HepG2 (cell line): ENCODE data around the gene BACH2. TPM values are rescaled to one million over a fixed set of nuclear protein-coding genes. Genes with fewer than 3 reads are reported as not detected.

Source experiments
- ATAC-seq: fragments of 200-7000 bp; cut with Tn5 transposase; 3 replicates; pipeline ENCODE4 v1.9.1; 2020; ENCODE audit warnings: mild to moderate bottlenecking, moderate library complexity
- BruUV-seq: library from RNA; stranded (reverse); fragments of 400-500 nt; replicated peaks from 2 replicates; lab custom pipeline; 2021; lab: Mats Ljungman, UMichigan
- CTCF ChIA-PET: fragments of 300-600 bp; formaldehyde crosslinking; extraction: SDS; loops from one replicate; lab custom pipeline; 2021; ENCODE audit warnings: low total read pairs, inconsistent platforms, low intra/inter-chr PET ratio; lab: Yijun Ruan, JAX
- POLR2A ChIA-PET: fragments of 350-600 bp; sonication (Branson Sonifier 250); formaldehyde crosslinking; loops from one replicate; lab custom pipeline; 2020; ENCODE audit warnings: antibody characterized with exemption, inconsistent platforms; lab: Yijun Ruan, JAX
- DNase-seq: peaks from one replicate; pipeline ENCODE4 v3.0.0-alpha.2; 2015; ENCODE audit warnings: low spot score
- FAIRE-seq: peaks from 3 replicates; lab custom pipeline; 2011; peaks lifted over from hg19 to GRCh38; lab: Jason Lieb, UNC
- H2AFZ ChIP-seq: one replicate; pipeline ENCODE4 v1.6.1; 2011; ENCODE audit warnings: low read length, inconsistent platforms
- H3K27ac ChIP-seq: fragments of 300-600 bp; 3 replicates; pipeline ENCODE4 v1.8.0; 2011; ENCODE audit warnings: mixed run types, mild to moderate bottlenecking, mixed read lengths, low read length, inconsistent platforms; ENCODE audit not compliant: insufficient read depth; ENCODE audit errors: extremely low read length
- H3K27me3 ChIP-seq, 2 experiments: fragments of 200-600 bp in 1 of 2; 2 replicates in 1 of 2; 3 replicates in 1 of 2; pipeline versions ENCODE4 v1.6.0 to v1.8.0; 2011; ENCODE audit warnings: low read length in 2 of 2, mild to moderate bottlenecking in 2 of 2, moderate library complexity in 2 of 2, inconsistent platforms in 1 of 2; ENCODE audit not compliant: insufficient read depth in 2 of 2, control insufficient read depth in 1 of 2
- H3K36me3 ChIP-seq, 2 experiments: fragments of 200-600 bp in 1 of 2; replicated peaks in 1 of 2; 2 replicates in 1 of 2; 3 replicates in 1 of 2; pipeline versions ENCODE4 v1.5.1 to v1.8.0; 2011; ENCODE audit warnings: low read length in 2 of 2, inconsistent platforms in 1 of 2; ENCODE audit not compliant: insufficient read depth in 2 of 2, control insufficient read depth in 1 of 2
- H3K4me1 ChIP-seq: 2 replicates; pipeline ENCODE4 v1.5.1; 2012; ENCODE audit warnings: low read length, inconsistent platforms; ENCODE audit not compliant: insufficient read depth
- H3K4me2 ChIP-seq: 2 replicates; pipeline ENCODE4 v1.6.0; 2011; ENCODE audit warnings: low read depth, low read length, inconsistent platforms
- H3K4me3 ChIP-seq, 3 experiments: fragments of 200-600 bp in 1 of 3; sonication (generic), shearing (Covaris generic) in 1 of 3; replicated peaks in 1 of 3; 2 replicates each; pipeline ENCODE4 v1.5.1; 2011 to 2016; ENCODE audit warnings: low read length in 3 of 3, inconsistent platforms in 2 of 3, low read depth in 2 of 3, mild to moderate bottlenecking in 2 of 3, control low read depth in 1 of 3, mixed read lengths in 1 of 3; ENCODE audit not compliant: insufficient read depth in 1 of 3
- H3K79me2 ChIP-seq: one replicate; pipeline ENCODE4 v1.6.1; 2011; ENCODE audit warnings: low read length, inconsistent platforms; ENCODE audit not compliant: insufficient read depth
- H3K9ac ChIP-seq: 2 replicates; pipeline ENCODE4 v1.6.0; 2011; ENCODE audit warnings: mild to moderate bottlenecking, low read depth, low read length, inconsistent platforms; ENCODE audit not compliant: insufficient read depth
- H3K9me3 ChIP-seq: 2 replicates; pipeline ENCODE4 v1.5.1; 2012; ENCODE audit warnings: mild to moderate bottlenecking, low read length
- H4K20me1 ChIP-seq: 2 replicates; pipeline ENCODE4 v1.6.0; 2011; ENCODE audit warnings: inconsistent platforms, mild to moderate bottlenecking, low read length, moderate library complexity; ENCODE audit not compliant: insufficient read depth
- HMG20A ChIP-seq: IDR thresholded peaks from 2 replicates; pipeline ENCODE4 v1.6.1; 2016; ENCODE audit warnings: borderline replicate concordance
- NFKBIZ ChIP-seq: IDR thresholded peaks from 2 replicates; pipeline ENCODE4 v1.6.1; 2018; ENCODE audit warnings: missing genetic modification reagents, missing compliant biosample characterization
- SAFB2 ChIP-seq: sonication (generic); formaldehyde crosslinking; IDR thresholded peaks from 2 replicates; pipeline ENCODE4 v1.5.1; 2020; ENCODE audit warnings: missing genetic modification reagents, low read depth, mild to moderate bottlenecking, borderline replicate concordance
- SMYD3 ChIP-seq: sonication (generic); formaldehyde crosslinking; IDR thresholded peaks from 2 replicates; pipeline ENCODE4 v1.8.1; 2023; ENCODE audit warnings: mild to moderate bottlenecking, missing genetic modification reagents
- ZNF343 ChIP-seq: sonication (generic); formaldehyde crosslinking; IDR thresholded peaks from 2 replicates; pipeline ENCODE4 v1.4.0; 2020; ENCODE audit warnings: mild to moderate bottlenecking, missing genetic modification reagents
- ZNF644 ChIP-seq: IDR thresholded peaks from 2 replicates; pipeline ENCODE4 v1.6.1; 2016; ENCODE audit warnings: low read depth
- WGBS: methylation state at CpG from one replicate; pipeline ENCODE4 v1.1.6; 2017; ENCODE audit warnings: low lambda C conversion rate; 5-methylcytosine and 5-hydroxymethylcytosine counted together
- in situ Hi-C: cut with HindIII; loops from 2 replicates; pipeline ENCODE4 v1.10.0; 2017; ENCODE audit warnings: low pct_unique_long_range_greater_than_20kb; ENCODE audit not compliant: extremely low pct_ligation_motif_present
- intact Hi-C: fragments of 100-400 bp; cut with micrococcal nuclease; formaldehyde crosslinking; loops from one replicate; pipeline ENCODE4 v1.10.0; 2022; ENCODE audit not compliant: unreplicated experiment
- polyA plus RNA-seq, 8 experiments: library from polyadenylated mRNA; depleted of rRNA in 3 of 8; stranded (reverse) in 7 of 8; unstranded in 1 of 8; fragments of >200 nt; fragmentation: Illumina TruSeq in 4 of 8; extraction: Trizol in 4 of 8; gene quantifications; 2 replicates each; pipeline versions ENCODE4 v1.2.1 to v1.2.3, GENCODE V29; 2011 to 2016; ENCODE audit warnings: low read depth in 4 of 8, missing spikeins in 1 of 8, mixed read lengths in 1 of 8; ENCODE audit not compliant: insufficient read depth in 1 of 8
- total RNA-seq, 5 experiments: library from RNA; depleted of rRNA; stranded (reverse); fragments of >200 nt; fragmentation: Illumina TruSeq; extraction: Trizol; gene quantifications; 2 replicates each; pipeline ENCODE4 v1.2.3, GENCODE V29; 2016; ENCODE audit warnings: low read depth in 1 of 5
- TF ChIP-seq, protein P1 (sequence below): sonication (generic); formaldehyde crosslinking; IDR thresholded peaks from 2 replicates; pipeline ENCODE4 v1.5.0; 2020; ENCODE audit warnings: missing genetic modification reagents
- TF ChIP-seq, protein P2 (sequence below): sonication (generic); formaldehyde crosslinking; IDR thresholded peaks from 2 replicates; pipeline ENCODE4 v1.4.0; 2020; ENCODE audit warnings: missing genetic modification reagents

Gene BACH2
- total and polyA plus RNA-seq, 2 of the 13 experiments (the other 11 are each of a cell fraction or from before 2014, with no cell fraction given), result 0.01 TPM; not detected in 1

DNA sequence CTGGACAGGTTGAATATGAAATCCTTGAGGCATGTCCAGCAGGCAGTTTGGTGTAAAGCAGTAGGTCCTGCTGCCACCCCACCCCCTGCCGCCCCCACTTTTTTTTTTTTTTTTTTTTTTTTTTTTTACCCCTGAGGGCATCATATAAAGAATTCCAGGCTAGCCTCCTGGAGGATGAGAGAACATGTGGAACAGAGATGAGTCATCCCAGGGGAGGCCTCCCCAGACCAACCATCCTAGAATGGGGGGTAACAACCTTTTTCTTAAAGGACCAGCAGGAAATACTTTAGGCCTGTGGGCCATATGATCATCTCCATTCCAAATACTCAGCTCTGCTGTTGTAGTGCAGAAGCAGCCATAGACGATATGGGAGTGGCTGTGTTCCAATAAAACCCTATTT, 231.5 kb downstream of the BACH2 start (continued):
- no peak for TF ChIP-seq ZNF644 (CRISPR knock-in tag)

DNA sequence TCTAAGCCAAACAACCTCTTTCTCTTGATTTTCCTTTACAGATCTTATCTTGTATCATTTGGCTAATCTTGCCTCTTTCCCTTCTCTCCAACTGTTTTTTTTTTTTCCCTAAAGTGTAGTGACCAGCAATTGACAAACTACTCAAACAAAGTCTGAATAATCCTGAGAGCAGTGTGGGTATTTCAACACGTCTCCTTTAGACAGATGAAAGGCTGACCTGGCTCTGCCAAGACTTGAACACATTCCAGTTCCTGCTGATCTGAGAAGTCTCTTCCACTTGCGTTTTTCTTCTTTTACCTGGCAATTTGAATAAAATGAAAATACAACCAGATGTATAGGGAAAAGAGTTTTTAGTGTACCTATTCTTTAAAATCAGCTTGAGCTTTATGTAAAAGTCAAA, 234.0 kb downstream of the BACH2 start:
- H3K9me3 ChIP-seq, result no peaks in the 10 kb centered on the region
- no peaks in the 10 kb centered on the region for H3K4me1 ChIP-seq
- no peak for FAIRE-seq
- H3K4me3 ChIP-seq, result no peak overlapping the region
- H3K36me3 ChIP-seq, result no peaks in the 10 kb centered on the region
- CTCF ChIA-PET, result no interaction called here
- no peaks in the 10 kb centered on the region for H3K79me2 ChIP-seq
- no peak for DNase-seq
- no peak overlapping the region for H2AFZ ChIP-seq
- TF ChIP-seq HMG20A (CRISPR knock-in tag) (no peak), NFKBIZ (no peak), SAFB2 (CRISPR knock-in tag) (no peak), SMYD3 (CRISPR knock-in tag) (no peak), ZNF343 (CRISPR knock-in tag) (no peak)
- TF ChIP-seq, protein P1, sequence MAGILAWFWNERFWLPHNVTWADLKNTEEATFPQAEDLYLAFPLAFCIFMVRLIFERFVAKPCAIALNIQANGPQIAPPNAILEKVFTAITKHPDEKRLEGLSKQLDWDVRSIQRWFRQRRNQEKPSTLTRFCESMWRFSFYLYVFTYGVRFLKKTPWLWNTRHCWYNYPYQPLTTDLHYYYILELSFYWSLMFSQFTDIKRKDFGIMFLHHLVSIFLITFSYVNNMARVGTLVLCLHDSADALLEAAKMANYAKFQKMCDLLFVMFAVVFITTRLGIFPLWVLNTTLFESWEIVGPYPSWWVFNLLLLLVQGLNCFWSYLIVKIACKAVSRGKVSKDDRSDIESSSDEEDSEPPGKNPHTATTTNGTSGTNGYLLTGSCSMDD (CRISPR knock-in tag), result no peak
- TF ChIP-seq, protein P2, sequence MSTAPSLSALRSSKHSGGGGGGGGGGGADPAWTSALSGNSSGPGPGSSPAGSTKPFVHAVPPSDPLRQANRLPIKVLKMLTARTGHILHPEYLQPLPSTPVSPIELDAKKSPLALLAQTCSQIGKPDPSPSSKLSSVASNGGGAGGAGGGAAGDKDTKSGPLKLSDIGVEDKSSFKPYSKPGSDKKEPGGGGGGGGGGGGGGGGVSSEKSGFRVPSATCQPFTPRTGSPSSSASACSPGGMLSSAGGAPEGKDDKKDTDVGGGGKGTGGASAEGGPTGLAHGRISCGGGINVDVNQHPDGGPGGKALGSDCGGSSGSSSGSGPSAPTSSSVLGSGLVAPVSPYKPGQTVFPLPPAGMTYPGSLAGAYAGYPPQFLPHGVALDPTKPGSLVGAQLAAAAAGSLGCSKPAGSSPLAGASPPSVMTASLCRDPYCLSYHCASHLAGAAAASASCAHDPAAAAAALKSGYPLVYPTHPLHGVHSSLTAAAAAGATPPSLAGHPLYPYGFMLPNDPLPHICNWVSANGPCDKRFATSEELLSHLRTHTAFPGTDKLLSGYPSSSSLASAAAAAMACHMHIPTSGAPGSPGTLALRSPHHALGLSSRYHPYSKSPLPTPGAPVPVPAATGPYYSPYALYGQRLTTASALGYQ (CRISPR knock-in tag), result no peak
- H3K27me3 ChIP-seq, result peaks cover 0 to 6% of the 10 kb centered on the region in 2 experiments; a peak in 1 of 5 replicates
- no TSS peak for BruUV-seq
- POLR2A ChIA-PET, result no interaction called here
- H3K9ac ChIP-seq, result no peak overlapping the region
- 4% methylated on average over 2 of the region's 2 CpGs for WGBS
- no peak overlapping the region for H3K27ac ChIP-seq
- H3K4me2 ChIP-seq, result no peak overlapping the region
- H4K20me1 ChIP-seq, result no peaks in the 10 kb centered on the region
- ATAC-seq, result no peak
- in situ Hi-C loops, result no loop called here
- intact Hi-C loops, result no loop called here
